NCI-H226 (cell line): ENCODE measurements around the gene MRPS18A.

ENCODE experiments used
- DNase-seq: peaks from one replicate; pipeline ENCODE4 v3.0.0-alpha.2; 2015

Gene MRPS18A

DNA sequence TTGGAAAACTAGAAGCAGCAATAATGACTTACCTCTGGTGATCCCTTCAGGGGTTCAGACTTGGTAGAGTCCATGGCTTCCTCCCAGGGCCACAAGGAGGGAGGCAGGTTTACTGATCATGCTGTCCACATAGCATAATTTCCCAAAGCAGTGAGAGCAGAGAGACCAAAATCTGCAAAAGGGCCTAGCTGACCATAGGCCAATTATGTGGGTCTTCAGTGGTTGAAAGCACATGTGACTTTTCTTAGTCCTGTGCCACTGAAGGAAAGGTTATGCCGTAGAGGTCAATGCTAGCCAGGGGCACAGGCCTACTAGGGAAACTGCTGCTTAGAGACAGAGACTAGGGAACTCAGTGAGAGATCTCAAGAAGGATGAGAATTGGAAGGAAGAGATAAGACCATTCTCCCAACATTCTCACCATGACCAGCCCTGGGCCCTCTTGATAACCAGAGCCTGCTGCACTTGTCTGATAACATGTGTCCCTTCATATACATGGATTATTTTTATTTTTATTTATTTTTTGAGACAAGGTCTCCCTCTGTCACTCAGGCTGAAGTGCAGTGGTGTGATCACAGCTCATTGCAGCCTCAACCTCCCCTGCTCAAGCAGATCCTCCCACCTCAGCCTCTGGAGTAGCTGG, 56.5 kb downstream of the MRPS18A start:
- DNase-seq = no peak

DNA sequence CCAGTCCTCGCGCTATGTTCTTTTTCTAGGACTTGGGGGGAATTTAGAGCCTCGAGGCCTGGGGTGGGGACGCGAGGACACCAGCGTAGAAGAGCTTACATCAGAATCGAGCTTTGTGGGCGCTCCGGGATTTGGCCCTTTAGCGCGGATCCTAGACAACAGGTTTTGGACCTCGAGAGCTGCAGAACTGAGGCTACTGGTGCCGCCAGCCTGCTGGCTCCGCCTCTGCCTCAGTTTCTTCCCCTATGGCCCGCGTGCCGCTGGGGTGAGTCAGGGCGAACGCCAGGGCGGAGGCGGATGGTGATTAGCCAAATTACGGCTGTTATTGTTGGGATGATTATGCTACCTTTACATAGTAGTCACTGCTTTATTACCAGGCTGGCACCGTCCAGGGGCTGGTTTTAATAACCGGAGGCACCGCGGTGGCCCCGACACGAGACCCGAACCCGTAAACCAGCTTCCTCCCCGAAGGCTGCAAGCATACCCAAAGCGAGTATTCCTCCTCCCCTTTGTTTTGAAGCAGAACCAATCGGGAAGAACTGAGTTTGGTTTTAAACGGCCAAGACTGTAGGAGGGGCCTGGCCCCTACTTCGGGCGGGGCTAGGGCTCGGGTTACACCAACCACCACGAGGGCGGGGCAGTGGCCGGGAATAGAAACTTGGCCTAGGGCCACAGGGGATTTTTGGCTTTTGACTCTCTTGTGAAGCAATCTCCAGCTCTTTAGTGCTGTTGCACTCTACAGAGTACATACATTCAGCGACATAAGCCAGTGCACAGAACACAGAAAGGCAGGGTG, 57.9 kb downstream of the MRPS18A start:
- peak; percentile 95 for DNase-seq

DNA sequence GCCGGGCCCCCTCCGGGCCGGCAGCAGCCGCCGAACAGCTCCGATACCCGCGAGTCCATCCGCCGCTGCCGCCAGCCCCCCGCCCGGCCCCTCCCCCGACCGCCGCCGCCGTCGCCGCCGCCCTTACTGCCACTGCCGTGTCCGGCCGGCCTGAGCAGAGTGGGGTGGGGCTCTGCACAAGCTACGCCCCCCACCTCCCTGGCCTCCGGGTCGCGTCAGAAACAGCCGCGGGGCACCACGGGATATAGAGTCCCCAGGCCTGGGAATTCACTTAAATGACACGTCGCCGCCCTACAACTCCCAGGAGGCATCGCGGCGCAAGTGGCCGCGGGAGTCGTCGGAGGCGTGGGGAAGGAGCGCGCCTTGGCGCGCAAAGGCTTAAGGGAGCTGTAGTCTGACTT, 58.5 kb downstream of the MRPS18A start, which contains the start of gene GTPBP2:
GTPBP2 (minus strand) TSS at position 161 of the 401 bp plus-strand sequence; CDS start at position 59, 102 bp downstream.
- DNase-seq = peak; percentile 99

DNA sequence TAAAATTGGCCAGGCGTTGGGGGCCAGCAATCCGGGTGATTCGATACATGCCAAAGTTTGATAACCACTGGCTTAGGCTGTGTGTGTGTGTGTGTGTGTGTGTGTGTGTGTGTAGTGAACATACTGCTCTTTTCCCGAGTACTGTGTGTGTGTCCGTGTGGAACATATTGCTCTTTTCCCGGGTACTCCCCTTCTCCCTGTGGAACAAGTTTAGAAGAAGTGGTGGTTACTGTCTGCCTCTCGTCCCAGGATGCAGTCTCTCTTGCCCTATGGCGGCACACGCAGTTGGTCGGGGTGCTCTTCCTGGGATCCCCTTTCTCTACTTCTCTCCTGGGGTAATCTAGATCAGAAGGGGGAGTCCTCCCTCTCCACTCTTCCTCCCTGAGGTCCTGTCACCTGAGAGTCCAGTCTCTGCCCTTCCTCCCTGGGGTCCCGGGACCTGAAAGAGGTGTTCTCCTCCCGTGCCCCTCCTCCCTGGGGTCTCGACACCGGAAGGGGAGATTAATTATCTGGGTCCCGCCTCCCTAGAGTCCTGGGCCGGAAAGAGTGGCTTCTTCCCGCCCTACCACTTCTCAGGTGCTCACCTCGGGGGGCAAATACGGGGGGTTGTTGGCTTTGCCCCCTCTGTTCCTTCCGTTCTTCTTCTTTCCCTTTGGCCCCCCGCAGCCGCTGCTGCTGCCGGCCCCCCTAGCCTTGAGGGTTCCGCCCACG, 59.0 kb downstream of the MRPS18A start:
- peak; percentile 51 for DNase-seq

DNA sequence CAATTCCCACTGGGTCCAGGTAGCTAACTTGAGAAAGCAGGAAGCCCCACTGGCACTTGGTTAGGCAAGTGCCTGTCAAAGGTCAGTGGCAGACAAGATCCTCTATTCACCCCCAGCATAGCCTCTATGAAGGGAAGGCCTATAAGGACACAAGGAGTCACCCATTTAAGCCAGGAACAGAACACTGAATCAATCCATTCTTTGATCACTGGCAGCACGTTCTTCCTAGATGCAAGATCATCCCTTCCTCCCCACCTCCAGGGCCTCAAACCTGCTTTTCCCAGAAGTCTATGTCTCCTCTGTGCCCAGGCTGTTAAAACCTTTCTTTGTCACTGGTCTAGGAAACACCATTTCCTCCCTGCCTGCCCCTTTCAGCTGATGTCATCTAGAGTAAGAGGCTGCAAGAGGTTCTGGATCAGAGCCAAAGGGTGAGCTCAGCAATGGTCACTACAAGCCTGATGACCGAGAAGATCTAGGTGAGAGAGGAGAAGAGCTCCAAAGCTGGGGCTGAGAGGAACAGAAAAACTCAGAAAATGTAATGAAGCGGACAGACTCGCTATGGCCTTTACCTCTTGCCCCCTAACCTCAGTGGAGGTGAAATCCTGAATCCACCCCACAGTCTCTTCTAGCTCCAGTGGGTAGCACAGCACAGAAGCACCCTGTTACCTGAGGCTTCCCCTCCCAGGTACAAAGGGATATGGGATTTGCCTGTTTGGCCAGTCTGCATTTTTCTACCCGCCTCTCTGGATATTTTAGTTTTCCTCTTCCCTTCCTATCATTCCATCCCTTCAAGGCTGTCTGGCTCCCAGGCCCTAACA, 60.4 kb downstream of the MRPS18A start:
- DNase-seq = peak; percentile 77

DNA sequence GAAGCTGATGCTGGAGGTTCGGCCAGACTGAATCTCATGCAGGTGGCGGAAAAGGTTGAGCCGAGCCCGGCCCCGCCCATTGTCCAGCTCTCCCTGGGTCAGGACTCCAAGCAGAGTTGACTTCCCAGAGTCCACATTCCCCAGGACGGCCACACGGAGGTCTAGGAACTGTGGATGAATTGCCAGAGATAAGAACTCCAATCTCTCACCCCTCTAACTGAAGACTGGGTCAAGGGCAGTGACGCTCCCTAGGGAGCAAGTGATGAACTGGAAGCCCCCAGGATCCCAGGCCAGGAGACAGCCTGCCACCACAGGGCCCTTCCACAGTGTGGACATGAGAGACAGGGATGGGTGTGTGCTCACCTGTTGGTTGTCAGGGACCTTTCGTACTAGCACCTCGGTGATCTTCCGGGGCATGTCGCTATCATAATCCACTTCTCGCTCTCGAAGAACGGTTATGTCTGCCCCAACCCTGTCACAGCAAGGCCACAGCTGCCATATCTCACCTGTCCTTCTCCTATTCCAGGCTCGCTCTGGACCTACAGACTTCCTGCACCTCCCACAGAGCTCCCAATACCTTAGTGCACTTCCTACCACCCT, 62.1 kb downstream of the MRPS18A start:
- no peak for DNase-seq

DNA sequence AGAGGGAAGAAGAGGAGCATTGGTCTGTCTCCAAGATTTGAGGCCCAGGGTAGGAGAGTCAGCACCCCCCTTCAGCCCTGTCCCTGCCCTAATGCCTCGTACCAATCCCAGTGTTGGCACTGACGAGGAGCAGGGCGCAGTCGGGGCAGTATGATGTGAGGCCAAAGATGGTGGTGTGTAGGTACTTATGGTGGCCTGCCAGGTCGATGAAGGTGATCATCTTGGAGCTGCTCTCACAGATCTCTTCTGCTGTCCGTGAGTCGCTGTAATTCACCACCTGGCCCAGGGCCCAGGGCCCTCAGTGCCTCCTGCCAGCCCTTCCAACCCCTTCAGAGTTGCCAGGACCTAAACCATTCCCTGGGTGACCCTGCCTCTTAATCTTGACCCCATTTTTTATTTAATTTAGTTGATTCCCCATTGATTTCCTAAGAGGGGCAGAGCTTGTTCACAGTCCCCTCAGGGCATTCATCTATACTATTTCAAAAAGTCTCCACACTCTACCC, 62.8 kb downstream of the MRPS18A start:
- DNase-seq = no peak

DNA sequence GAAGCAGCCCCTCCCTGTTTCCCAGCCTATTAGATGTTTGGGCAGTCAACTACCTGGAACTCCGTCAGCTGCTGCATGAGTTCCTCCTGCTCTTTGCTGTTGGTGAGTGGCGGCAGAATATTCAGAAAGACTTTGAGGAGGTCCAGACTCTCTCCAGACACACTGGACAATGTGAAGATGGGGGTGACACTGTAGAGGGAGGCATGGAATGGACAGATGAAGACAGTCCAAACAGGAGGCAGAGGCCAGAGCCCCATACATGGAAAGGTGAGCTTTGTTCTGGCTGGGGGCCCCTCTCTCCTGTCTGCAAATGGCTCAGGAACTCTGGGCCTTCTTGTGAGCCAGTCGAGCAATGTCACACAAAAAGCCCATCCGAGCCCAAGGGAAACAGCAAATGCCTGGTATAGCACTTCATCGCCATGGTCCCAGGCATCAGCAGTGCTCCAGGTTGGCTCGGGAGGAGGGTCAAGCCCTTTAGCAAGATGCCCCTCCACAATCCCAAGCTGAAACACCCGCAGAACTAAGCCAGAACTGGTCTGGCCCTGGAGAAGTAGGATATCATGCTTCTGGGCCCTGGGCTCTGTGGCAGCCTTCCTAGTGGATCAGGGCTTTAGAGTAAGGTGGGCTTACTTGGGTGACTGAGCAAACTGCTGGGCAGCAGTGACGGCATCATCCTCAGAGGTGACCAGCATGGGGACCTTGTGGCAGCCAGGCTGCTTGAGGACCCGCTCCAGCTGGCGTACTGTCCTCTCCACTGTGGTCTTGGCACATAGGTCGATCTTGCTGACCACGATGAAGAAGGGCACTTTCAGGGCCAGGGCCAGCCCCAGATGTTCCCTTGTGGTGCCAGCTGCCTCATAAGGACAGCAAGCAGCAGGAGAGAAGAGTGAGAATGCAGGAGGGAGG, 63.5 kb downstream of the MRPS18A start:
- no peak for DNase-seq

DNA sequence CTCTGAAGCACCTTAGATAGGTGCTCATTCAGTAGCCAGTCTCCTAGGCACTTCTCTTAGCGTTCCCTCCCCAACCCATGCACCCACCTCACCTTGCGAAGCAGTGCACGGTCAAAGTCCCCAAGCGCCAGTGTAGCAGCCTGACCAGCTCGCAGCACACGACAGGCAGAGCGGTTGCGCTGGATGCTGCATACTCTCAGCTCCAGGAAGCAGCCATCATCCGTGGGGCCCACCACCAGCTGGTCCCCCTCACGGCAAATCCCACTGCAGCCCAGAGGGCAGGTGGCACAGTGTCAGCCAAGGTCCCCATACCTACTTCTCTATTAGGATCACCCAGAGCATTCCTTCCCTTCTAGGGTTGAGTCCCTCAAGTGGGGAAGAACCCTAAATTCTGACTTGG, 65.0 kb downstream of the MRPS18A start:
- no peak for DNase-seq

DNA sequence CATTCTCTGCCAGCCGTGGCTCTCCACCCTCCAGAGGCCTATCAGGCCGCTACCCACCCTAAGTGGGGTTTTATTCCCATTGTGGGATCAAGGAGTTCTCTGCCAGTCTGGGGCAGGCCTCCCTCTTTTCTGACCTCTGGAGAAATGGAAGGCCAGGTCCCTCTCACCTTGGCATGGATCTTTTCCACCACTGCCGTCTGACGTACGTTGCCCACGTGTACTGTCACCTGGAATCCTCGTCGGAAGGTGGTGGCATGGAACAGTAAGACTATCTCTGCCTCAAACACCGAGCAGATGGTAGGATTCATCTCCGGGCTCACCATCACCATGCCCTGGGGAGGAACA, 65.8 kb downstream of the MRPS18A start:
- DNase-seq = no peak
